GM18951 (cell line): ENCODE data around the gene SAMD1.

ENCODE experiments used
- POLR2A ChIP-seq: IDR thresholded peaks from 4 replicates; pipeline ENCODE4 v1.6.1; 2011; ENCODE audit warnings: mild to moderate bottlenecking; ENCODE audit not compliant: insufficient read length, insufficient read depth; ENCODE audit errors: extremely low read depth
- in situ Hi-C: fragments of 300-500 bp; cut with MboI; formaldehyde crosslinking; loops from one replicate; pipeline ENCODE4 v1.12.0; 2022; ENCODE audit warnings: low sequenced_read_pairs, mixed read lengths, inconsistent platforms; ENCODE audit not compliant: unreplicated experiment

SAMD1 gene

GRCh38 chr19:14107581-14108461 is 17.3 kb upstream of the SAMD1 start:
- in situ Hi-C loops, result no loop called here
- TF ChIP-seq POLR2A, result no peak

DNA sequence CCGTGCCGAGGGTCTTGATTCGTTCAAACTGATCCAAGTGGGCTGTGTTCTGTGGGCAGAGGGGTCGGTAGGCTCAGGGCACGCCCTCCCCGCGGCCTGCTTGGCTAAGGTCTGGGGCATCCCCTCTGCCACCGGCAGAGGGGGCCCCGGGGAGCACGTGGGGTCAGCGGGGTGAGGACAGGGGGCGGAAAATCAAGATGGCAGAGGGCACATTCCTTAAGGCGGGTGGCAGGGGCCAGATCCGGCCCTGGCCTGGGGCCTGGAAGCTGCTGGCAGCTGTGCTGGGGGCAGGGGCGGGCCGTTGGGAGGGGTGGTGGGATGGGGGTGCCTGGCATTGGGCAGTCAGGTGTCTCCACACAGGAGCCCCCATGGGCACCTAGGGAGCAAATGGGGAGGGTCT is 16.3 kb upstream of the SAMD1 start:
- TF ChIP-seq POLR2A, result no peak
- in situ Hi-C loops, result no loop called here

DNA sequence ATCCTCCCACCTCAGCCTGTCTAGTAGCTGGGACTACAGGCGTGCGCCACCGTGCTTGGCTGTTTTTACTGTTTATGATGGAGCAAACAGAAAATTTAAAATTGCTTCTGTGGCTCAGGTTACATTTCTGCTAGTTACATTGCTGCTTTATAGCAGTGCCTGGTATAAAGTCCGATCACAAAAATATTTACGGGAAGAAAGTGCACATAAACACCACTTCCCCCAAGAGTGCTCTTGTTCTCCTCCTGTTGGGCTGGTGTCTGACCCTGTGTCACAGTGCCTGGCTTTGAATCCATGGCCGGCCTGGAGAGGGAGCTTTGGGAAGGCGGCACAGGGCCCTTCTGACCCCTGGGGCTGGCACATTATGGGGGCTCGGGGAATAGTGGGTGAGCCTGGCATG is 15.1 kb upstream of the SAMD1 start:
- in situ Hi-C loops, result no loop called here

GRCh38 chr19:14103310-14103709 is 12.8 kb upstream of the SAMD1 start:
- no peak for TF ChIP-seq POLR2A
- in situ Hi-C loops, result no loop called here

More for the DNA sequence above, 15.1 kb upstream of the SAMD1 start:
- TF ChIP-seq POLR2A, result no peak

- no peak for TF ChIP-seq POLR2A
- in situ Hi-C loops, result no loop called here
Measured at GRCh38 chr19:14102756-14103155, 12.2 kb upstream of the SAMD1 start.

- in situ Hi-C loops, result no loop called here
- TF ChIP-seq POLR2A, result no peak
Measured at GRCh38 chr19:14102102-14102696, 11.6 kb upstream of the SAMD1 start.

- TF ChIP-seq POLR2A, result no peak
- in situ Hi-C loops, result no loop called here
Measured at GRCh38 chr19:14101003-14101545, 10.5 kb upstream of the SAMD1 start.

DNA sequence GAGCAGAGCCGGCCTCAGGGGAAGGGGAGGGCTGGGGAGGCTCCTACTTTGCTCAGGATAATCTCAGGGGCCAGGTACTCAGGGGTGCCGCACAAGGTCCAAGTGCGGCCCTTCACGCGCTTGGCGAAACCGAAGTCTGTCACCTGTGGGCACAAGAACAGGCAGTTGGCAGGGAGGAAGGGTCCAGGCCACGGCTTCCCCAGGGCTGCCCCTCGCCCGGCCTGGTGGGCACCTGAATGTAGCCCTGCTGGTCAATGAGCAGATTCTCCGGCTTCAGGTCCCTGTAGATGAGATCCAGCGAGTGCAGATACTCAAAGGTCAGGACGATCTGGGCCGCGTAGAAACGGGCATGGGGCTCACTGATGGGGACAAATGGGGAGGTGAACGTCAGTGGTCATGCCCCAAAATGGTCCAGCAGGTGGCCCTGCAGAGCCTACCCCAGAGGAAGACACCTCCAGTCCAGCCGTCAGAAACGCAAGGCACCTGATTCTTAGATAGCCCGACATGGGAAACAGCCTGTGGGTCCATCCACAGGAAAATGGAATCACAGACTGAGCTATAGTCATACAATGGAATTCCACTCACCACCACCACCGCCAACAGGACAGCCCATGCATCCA is 7.1 kb upstream of the SAMD1 start:
- TF ChIP-seq POLR2A, result no peak
- in situ Hi-C loops, result no loop called here

GRCh38 chr19:14096272-14096992 is 5.9 kb upstream of the SAMD1 start:
- in situ Hi-C loops, result no loop called here
- TF ChIP-seq POLR2A, result no peak

DNA sequence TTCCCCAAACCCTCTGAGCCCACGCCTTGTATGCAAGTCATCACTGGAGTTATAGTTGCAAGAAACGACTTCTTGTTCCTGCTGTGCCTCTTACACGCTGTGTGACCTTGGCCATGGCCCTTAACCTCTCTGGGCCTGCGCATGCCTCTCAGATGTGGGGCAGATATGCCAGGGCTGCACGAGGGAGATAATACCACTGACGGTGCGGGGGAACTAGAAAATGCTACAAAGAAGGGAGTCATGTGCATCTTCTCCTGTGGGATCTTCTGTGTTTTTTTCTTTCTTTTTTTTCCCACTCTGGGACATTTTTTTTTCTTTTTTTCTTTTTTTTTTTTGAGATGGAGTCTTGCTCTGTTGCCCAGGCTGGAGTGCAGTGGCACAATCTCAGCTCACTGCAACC is 4.3 kb upstream of the SAMD1 start:
- in situ Hi-C loops, result no loop called here
- no peak for TF ChIP-seq POLR2A

DNA sequence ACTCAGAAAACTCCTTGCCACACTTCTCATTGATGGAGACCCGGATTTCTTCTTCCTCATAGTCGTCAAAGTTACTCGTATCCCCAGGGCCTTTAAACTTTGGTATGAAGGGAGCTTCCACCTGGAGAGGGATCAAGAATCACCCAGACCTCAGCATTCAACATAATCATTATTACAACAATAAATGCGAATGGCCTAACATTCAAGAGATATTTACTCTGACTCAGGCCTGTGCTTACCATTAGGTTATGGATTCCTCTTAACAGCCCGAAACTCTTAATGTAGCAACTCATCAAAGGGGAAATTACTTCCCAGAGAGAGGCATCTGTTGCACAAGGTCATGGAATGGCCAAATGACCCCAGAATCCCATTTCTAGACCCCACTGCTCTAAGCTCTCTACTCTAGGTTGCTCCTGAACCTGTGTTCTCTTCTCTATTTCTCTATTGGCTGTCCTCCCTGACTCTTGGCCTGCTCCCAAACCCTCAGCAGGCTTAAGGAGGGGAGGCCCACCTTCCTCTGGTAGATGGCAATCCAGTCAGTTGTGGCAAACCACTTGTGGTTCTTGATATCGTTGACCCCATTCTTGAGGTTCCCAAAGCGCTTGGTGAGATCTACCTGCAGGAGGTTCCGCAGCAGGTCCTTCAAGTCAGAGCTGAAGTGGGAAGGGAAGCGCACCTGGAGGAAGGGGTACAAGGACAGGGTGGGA is 2.7 kb upstream of the SAMD1 start:
- no peak for TF ChIP-seq POLR2A
- in situ Hi-C loops, result no loop called here

DNA sequence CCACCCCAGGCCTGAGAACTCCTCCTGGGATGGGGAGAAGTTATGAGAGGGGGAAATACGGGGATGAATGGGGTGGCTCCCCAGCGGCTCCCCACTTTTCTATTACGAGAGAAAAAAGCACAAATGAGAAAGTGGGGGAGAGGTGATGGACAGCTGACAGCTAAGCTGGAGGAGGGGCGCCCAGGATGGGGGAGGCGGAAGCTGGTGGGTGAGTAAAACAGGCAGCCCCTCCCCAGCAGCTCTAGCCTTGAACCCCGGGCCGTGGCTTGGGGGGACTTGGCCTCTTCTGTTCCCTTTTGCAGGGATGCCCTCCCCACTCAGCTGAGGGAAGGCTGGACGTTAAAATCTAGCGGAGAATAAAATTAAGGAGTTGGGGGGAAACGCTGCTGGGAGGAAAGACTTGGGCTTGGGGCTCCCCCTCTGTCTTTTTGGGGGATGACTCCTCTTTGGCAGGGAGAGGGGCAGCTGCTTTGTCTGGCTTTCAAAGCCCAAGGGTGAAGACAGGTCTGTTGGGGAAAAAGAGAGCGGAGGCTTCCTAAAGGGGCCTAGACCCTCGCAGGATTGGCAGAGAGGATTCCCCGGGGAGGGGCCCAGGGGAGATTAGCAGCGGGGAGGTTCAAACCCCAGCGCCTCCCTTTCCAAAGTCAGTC is 1.4 kb upstream of the SAMD1 start:
- no peak for TF ChIP-seq POLR2A
- in situ Hi-C loops, result no loop called here
